ENCODE results near the gene LONRF3.

GRCh38 chrX:119062750-119063374 lies 88.4 kb downstream of the LONRF3 start:
- TF ChIP-seq TEAD4 (CRISPR knock-in tag; IDR thresholded peaks at IDR 0.05), result no peak
- no peak for TF ChIP-seq ZBTB21 (CRISPR knock-in tag; IDR thresholded peaks at IDR 0.05; ENCODE audit: borderline replicate concordance)
- TF ChIP-seq CTCF (IDR thresholded peaks at IDR 0.05), result no peak
- no peak for TF ChIP-seq SP1 (CRISPR knock-in tag; conservative IDR thresholded peaks at IDR 0.05)
- no peak for TF ChIP-seq ZNF263 (CRISPR knock-in tag; IDR thresholded peaks at IDR 0.05; ENCODE audit: low read depth)
- TF ChIP-seq KAT7 (CRISPR knock-in tag; IDR thresholded peaks at IDR 0.05; ENCODE audit: borderline replicate concordance), result no peak
